ENCODE measurements around the gene RGL3. TPM values are rescaled to one million over a fixed set of nuclear protein-coding genes. Genes with fewer than 3 reads are reported as not detected.

Gene RGL3
- total and polyA plus RNA-seq, 9 of the 15 experiments (the other 6 are each of a cell fraction or from before 2014, with no cell fraction given), result 0.12 to 0.61 (median 0.32) TPM; not detected in 4

DNA sequence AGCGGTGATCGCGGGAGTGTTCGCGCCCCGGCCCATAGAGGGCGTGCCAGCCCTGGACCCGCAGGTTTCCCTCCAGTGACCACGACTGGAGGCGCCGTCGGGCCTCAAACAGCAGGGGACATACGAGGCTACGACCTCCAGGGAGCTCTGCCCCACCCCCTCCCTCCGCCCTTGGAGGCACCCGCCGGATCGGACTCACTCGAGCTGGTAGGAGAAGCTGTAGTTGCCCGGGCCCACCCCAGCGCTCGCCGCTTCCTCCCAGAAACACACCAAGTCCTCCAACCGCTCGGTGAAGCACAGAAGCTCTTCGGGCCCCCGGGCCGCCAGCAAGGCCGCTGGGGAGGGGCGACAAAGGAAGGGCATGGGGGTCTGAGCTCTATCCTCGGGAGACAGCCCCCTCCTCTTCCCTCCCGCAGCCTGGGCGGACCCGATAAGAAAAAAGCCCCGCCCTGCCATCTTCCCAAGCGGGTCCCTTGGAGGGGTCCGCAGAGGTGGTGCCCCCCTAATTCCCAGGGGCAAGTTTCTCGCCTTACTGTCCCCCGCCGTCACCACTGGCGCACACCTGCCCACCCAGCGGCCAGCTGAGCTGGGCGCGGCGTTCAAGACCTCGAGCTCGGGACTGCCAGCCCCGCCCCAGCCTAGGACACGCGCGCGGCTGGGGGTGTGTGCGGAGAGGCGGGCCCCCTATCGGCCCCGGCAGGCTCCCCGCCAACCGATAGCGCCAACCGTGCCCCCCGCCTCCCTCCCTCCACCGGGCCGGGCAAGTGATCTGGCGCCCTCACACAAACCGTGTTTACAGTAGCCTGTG, 36.0 kb downstream of the RGL3 start (continued):
- no peak; the same call in 1 of the 2 replicates for TF ChIP-seq NCOA1 (IDR thresholded peaks at IDR 0.05; ENCODE audit: low read depth)
- peak; percentile 60 for TF ChIP-seq KLF13 (tag; IDR thresholded peaks at IDR 0.05; ENCODE audit: borderline replicate concordance, low read depth)
- no peak for TF ChIP-seq U2AF2 (optimal IDR thresholded peaks at IDR 0.05; ENCODE audit: low read depth, low read length)
- peak; percentile 87 for TF ChIP-seq HNRNPL (IDR thresholded peaks at IDR 0.05; ENCODE audit: low read depth, low read length)
- no peak for TF ChIP-seq ZNF589 (CRISPR knock-in tag; IDR thresholded peaks at IDR 0.05; ENCODE audit: low read depth)
- TF ChIP-seq ETS2 (tag; IDR thresholded peaks at IDR 0.05; ENCODE audit: borderline replicate concordance, poor library complexity, severe bottlenecking), result no peak
- TF ChIP-seq ZFP1 (CRISPR knock-in tag; IDR thresholded peaks at IDR 0.05), result no peak
- TF ChIP-seq RBM17 (IDR thresholded peaks at IDR 0.05; ENCODE audit: borderline replicate concordance, low read depth, low read length), result no peak
- no peak for TF ChIP-seq HSF4 (CRISPR knock-in tag; IDR thresholded peaks at IDR 0.05; ENCODE audit: borderline replicate concordance)
- TF ChIP-seq NRF1 (conservative IDR thresholded peaks at IDR 0.05 in 1 of 2, IDR thresholded peaks at IDR 0.05 in 1 of 2), result peak; percentile 41 to 50; a peak in 2 of 4 replicates
- no peak for TF ChIP-seq TARDBP (IDR thresholded peaks at IDR 0.05)
- no peak for TF ChIP-seq SLC30A9 (CRISPR knock-in tag; IDR thresholded peaks at IDR 0.05)
- no peak for TF ChIP-seq PPARD (CRISPR knock-in tag; IDR thresholded peaks at IDR 0.05)
- TF ChIP-seq FOS (IDR thresholded peaks at IDR 0.05; ENCODE audit: extremely low read depth, insufficient read length), result no peak
- TF ChIP-seq, protein P1, sequence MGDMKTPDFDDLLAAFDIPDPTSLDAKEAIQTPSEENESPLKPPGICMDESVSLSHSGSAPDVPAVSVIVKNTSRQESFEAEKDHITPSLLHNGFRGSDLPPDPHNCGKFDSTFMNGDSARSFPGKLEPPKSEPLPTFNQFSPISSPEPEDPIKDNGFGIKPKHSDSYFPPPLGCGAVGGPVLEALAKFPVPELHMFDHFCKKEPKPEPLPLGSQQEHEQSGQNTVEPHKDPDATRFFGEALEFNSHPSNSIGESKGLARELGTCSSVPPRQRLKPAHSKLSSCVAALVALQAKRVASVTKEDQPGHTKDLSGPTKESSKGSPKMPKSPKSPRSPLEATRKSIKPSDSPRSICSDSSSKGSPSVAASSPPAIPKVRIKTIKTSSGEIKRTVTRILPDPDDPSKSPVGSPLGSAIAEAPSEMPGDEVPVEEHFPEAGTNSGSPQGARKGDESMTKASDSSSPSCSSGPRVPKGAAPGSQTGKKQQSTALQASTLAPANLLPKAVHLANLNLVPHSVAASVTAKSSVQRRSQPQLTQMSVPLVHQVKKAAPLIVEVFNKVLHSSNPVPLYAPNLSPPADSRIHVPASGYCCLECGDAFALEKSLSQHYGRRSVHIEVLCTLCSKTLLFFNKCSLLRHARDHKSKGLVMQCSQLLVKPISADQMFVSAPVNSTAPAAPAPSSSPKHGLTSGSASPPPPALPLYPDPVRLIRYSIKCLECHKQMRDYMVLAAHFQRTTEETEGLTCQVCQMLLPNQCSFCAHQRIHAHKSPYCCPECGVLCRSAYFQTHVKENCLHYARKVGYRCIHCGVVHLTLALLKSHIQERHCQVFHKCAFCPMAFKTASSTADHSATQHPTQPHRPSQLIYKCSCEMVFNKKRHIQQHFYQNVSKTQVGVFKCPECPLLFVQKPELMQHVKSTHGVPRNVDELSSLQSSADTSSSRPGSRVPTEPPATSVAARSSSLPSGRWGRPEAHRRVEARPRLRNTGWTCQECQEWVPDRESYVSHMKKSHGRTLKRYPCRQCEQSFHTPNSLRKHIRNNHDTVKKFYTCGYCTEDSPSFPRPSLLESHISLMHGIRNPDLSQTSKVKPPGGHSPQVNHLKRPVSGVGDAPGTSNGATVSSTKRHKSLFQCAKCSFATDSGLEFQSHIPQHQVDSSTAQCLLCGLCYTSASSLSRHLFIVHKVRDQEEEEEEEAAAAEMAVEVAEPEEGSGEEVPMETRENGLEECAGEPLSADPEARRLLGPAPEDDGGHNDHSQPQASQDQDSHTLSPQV (IDR thresholded peaks at IDR 0.05), result peak; percentile 38; the same call in 1 of the 2 replicates
- no peak for TF ChIP-seq WHSC1 (IDR thresholded peaks at IDR 0.05; ENCODE audit: low read length)
- TF ChIP-seq ZNF143 (CRISPR knock-in tag; IDR thresholded peaks at IDR 0.05), result no peak
- TF ChIP-seq, protein P2, sequence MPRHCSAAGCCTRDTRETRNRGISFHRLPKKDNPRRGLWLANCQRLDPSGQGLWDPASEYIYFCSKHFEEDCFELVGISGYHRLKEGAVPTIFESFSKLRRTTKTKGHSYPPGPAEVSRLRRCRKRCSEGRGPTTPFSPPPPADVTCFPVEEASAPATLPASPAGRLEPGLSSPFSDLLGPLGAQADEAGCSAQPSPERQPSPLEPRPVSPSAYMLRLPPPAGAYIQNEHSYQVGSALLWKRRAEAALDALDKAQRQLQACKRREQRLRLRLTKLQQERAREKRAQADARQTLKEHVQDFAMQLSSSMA (CRISPR knock-in tag; IDR thresholded peaks at IDR 0.05), result peak; percentile 42; the same call in 1 of the 2 replicates
- TF ChIP-seq PCBP1 (IDR thresholded peaks at IDR 0.05; ENCODE audit: low read depth, low read length, poor library complexity, severe bottlenecking), result peak; percentile 71
- TF ChIP-seq POLR2AphosphoS2 (IDR thresholded peaks at IDR 0.05; ENCODE audit: low read length), result no peak
- TF ChIP-seq ZBTB1 (CRISPR knock-in tag; IDR thresholded peaks at IDR 0.05; ENCODE audit: borderline replicate concordance, low read depth), result no peak
